Stimulated activated memory B cell treated with anti-CD40 and anti-IgM and Interleukin-4, amounts not matched to agents 10 μg/mL and 1 μg/mL and 100 μg/mL, for 72 hours (primary cell): Measurements from ENCODE around the gene ATXN2.
A peak's percentile ranks its signal among the peaks of the same experiment; 100 is the strongest.
"Not testable (repeated sequence)": the region's sequence is repeated elsewhere in the genome, so short reads cannot be mapped to it uniquely, and the experiment has no call there.

Experiments used
- ATAC-seq: fragments of 150-1000 bp; cut with Tn5 transposase; 2 replicates; pipeline ENCODE4 v1.10.0; 2021
- H3K27ac Mint-ChIP-seq: one replicate; pipeline ENCODE4 v1.8.0; 2022; ENCODE audit warnings: mild to moderate bottlenecking, mixed read lengths
- H3K27me3 Mint-ChIP-seq: one replicate; pipeline ENCODE4 v1.8.0; 2022; ENCODE audit warnings: mixed read lengths
- H3K36me3 Mint-ChIP-seq: one replicate; pipeline ENCODE4 v1.8.0; 2022; ENCODE audit warnings: mixed read lengths
- H3K4me1 Mint-ChIP-seq: one replicate; pipeline ENCODE4 v1.8.0; 2022; ENCODE audit warnings: mixed read lengths
- H3K4me3 Mint-ChIP-seq: one replicate; pipeline ENCODE4 v1.8.0; 2022; ENCODE audit warnings: mild to moderate bottlenecking, moderate library complexity, mixed read lengths
- H3K9me3 Mint-ChIP-seq: one replicate; pipeline ENCODE4 v1.8.0; 2022; ENCODE audit warnings: mixed read lengths

ATXN2 gene

GRCh38 chr12:111585690-111586089 lies 13.4 kb downstream of the ATXN2 start:
- Mint-ChIP-seq H3K4me3 (no peak overlapping the region), H3K27ac (no peak overlapping the region), H3K36me3 (peaks cover 10% of the 10 kb centered on the region), H3K27me3 (no peaks in the 10 kb centered on the region), H3K9me3 (no peaks in the 10 kb centered on the region), H3K4me1 (peaks cover 15% of the 10 kb centered on the region)
- no peak for ATAC-seq

- Mint-ChIP-seq H3K36me3 (peaks cover 17% of the 10 kb centered on the region), H3K4me1 (peaks cover 22% of the 10 kb centered on the region), H3K27me3 (no peaks in the 10 kb centered on the region), H3K4me3 (no peak overlapping the region), H3K27ac (no peak overlapping the region), H3K9me3 (no peaks in the 10 kb centered on the region)
- ATAC-seq, result no peak
Measured at GRCh38 chr12:111584959-111585358, 14.2 kb downstream of the ATXN2 start.

- ATAC-seq, H3K9me3 Mint-ChIP-seq, H3K27me3 Mint-ChIP-seq, H3K4me3 Mint-ChIP-seq, H3K27ac Mint-ChIP-seq: not testable (repeated sequence)
- H3K4me1 Mint-ChIP-seq, result peaks cover 28% of the 10 kb centered on the region
- peaks cover 20% of the 10 kb centered on the region for H3K36me3 Mint-ChIP-seq
Measured at GRCh38 chr12:111583506-111583905, 15.6 kb downstream of the ATXN2 start.

- no peak overlapping the region for H3K27ac Mint-ChIP-seq
Measured at GRCh38 chr12:111582133-111582747, 16.9 kb downstream of the ATXN2 start.

GRCh38 chr12:111581434-111582132 lies 17.5 kb downstream of the ATXN2 start:
- H3K9me3 Mint-ChIP-seq, result no peaks in the 10 kb centered on the region
- peaks cover 32% of the 10 kb centered on the region for H3K4me1 Mint-ChIP-seq
- no peak overlapping the region for H3K4me3 Mint-ChIP-seq
- no peaks in the 10 kb centered on the region for H3K27me3 Mint-ChIP-seq
- no peak for ATAC-seq
- no peak overlapping the region for H3K27ac Mint-ChIP-seq
- H3K36me3 Mint-ChIP-seq, result peaks cover 20% of the 10 kb centered on the region

More at GRCh38 chr12:111582133-111582747, 16.9 kb downstream of the ATXN2 start:
- no peak for ATAC-seq
- H3K36me3 Mint-ChIP-seq, result peaks cover 20% of the 10 kb centered on the region
- no peak overlapping the region for H3K4me3 Mint-ChIP-seq
- peaks cover 34% of the 10 kb centered on the region for H3K4me1 Mint-ChIP-seq
- no peaks in the 10 kb centered on the region for H3K9me3 Mint-ChIP-seq
- no peaks in the 10 kb centered on the region for H3K27me3 Mint-ChIP-seq

- ATAC-seq, result no peak
- Mint-ChIP-seq H3K9me3 (no peaks in the 10 kb centered on the region), H3K4me3 (no peak overlapping the region), H3K4me1 (peaks cover 28% of the 10 kb centered on the region), H3K36me3 (peaks cover 20% of the 10 kb centered on the region), H3K27me3 (no peaks in the 10 kb centered on the region), H3K27ac (peak overlapping the region; percentile 46)
Measured at GRCh38 chr12:111580737-111581136, 18.4 kb downstream of the ATXN2 start.

GRCh38 chr12:111580119-111580425 lies 19.0 kb downstream of the ATXN2 start:
- peaks cover 20% of the 10 kb centered on the region for H3K36me3 Mint-ChIP-seq
- no peak overlapping the region for H3K4me3 Mint-ChIP-seq
- H3K4me1 Mint-ChIP-seq, result peaks cover 28% of the 10 kb centered on the region
- H3K27ac Mint-ChIP-seq, result peak overlapping the region; percentile 46
- ATAC-seq, result no peak
- no peaks in the 10 kb centered on the region for H3K9me3 Mint-ChIP-seq
- no peaks in the 10 kb centered on the region for H3K27me3 Mint-ChIP-seq

- H3K4me1 Mint-ChIP-seq, result peaks cover 28% of the 10 kb centered on the region
- H3K27me3 Mint-ChIP-seq, result no peaks in the 10 kb centered on the region
- no peak overlapping the region for H3K27ac Mint-ChIP-seq
- ATAC-seq, result no peak
- peaks cover 20% of the 10 kb centered on the region for H3K36me3 Mint-ChIP-seq
- no peak overlapping the region for H3K4me3 Mint-ChIP-seq
- H3K9me3 Mint-ChIP-seq, result no peaks in the 10 kb centered on the region
Measured at GRCh38 chr12:111578971-111579340, 20.2 kb downstream of the ATXN2 start.

GRCh38 chr12:111578276-111578970 lies 20.7 kb downstream of the ATXN2 start:
- Mint-ChIP-seq H3K4me1 (peaks cover 28% of the 10 kb centered on the region), H3K27me3 (no peaks in the 10 kb centered on the region), H3K36me3 (peaks cover 20% of the 10 kb centered on the region), H3K9me3 (no peaks in the 10 kb centered on the region), H3K27ac (no peak overlapping the region), H3K4me3 (no peak overlapping the region)
- ATAC-seq, result no peak

GRCh38 chr12:111574797-111575443 lies 24.2 kb downstream of the ATXN2 start:
- Mint-ChIP-seq H3K9me3 (no peaks in the 10 kb centered on the region), H3K27ac (no peak overlapping the region), H3K4me1 (peaks cover 27% of the 10 kb centered on the region), H3K27me3 (no peaks in the 10 kb centered on the region), H3K4me3 (no peak overlapping the region), H3K36me3 (peaks cover 16% of the 10 kb centered on the region)
- no peak for ATAC-seq

GRCh38 chr12:111573476-111573875 lies 25.6 kb downstream of the ATXN2 start:
- ATAC-seq, result no peak
- H3K27me3 Mint-ChIP-seq, result no peaks in the 10 kb centered on the region
- peaks cover 28% of the 10 kb centered on the region for H3K4me1 Mint-ChIP-seq
- no peaks in the 10 kb centered on the region for H3K9me3 Mint-ChIP-seq
- H3K27ac Mint-ChIP-seq, result no peak overlapping the region
- no peak overlapping the region for H3K4me3 Mint-ChIP-seq
- peaks cover 19% of the 10 kb centered on the region for H3K36me3 Mint-ChIP-seq

- ATAC-seq, result no peak
Measured at GRCh38 chr12:111570084-111570961, 28.8 kb downstream of the ATXN2 start.

GRCh38 chr12:111569363-111570083 lies 29.6 kb downstream of the ATXN2 start:
- peaks cover 25% of the 10 kb centered on the region for H3K4me1 Mint-ChIP-seq
- no peak overlapping the region for H3K4me3 Mint-ChIP-seq
- peak overlapping the region; percentile 20 for H3K27ac Mint-ChIP-seq
- H3K27me3 Mint-ChIP-seq, result no peaks in the 10 kb centered on the region
- no peak for ATAC-seq
- H3K9me3 Mint-ChIP-seq, result no peaks in the 10 kb centered on the region
- peaks cover 21% of the 10 kb centered on the region for H3K36me3 Mint-ChIP-seq

More at GRCh38 chr12:111570084-111570961, 28.8 kb downstream of the ATXN2 start:
- Mint-ChIP-seq H3K27ac (peak overlapping the region; percentile 20), H3K9me3 (no peaks in the 10 kb centered on the region), H3K4me1 (peaks cover 25% of the 10 kb centered on the region), H3K27me3 (no peaks in the 10 kb centered on the region), H3K36me3 (peaks cover 21% of the 10 kb centered on the region), H3K4me3 (no peak overlapping the region)

GRCh38 chr12:111560844-111561243 lies 38.3 kb downstream of the ATXN2 start:
- H3K4me3 Mint-ChIP-seq, H3K9me3 Mint-ChIP-seq, ATAC-seq, H3K27me3 Mint-ChIP-seq, H3K27ac Mint-ChIP-seq, H3K36me3 Mint-ChIP-seq: not testable (repeated sequence)
- peaks cover 23% of the 10 kb centered on the region for H3K4me1 Mint-ChIP-seq
